Liver (tissue), 9 donors: ENCODE measurements around the gene IL1A. TPM values are rescaled to one million over a fixed set of nuclear protein-coding genes. Genes with fewer than 3 reads are reported as not detected.
A peak's percentile ranks its signal among the peaks of the same experiment; 100 is the strongest.

Experiments used
- DNase-seq: peaks from one replicate; pipeline ENCODE4 v3.0.0-alpha.2; 2017; ENCODE audit warnings: low spot score
- H3K27ac ChIP-seq, 2 donors: one replicate each; pipeline ENCODE4 v1.7.0; 2013; ENCODE audit warnings: inconsistent platforms in 2 of 2, low read length in 2 of 2, control low read depth in 1 of 2, low read depth in 1 of 2, mild to moderate bottlenecking in 1 of 2
- H3K27me3 ChIP-seq, 4 donors: one replicate each; pipeline versions ENCODE4 v1.6.1 to v1.7.0; 2013; ENCODE audit warnings: low read length in 3 of 4, inconsistent platforms in 1 of 4, mild to moderate bottlenecking in 1 of 4, moderate library complexity in 1 of 4; ENCODE audit not compliant: control insufficient read depth in 4 of 4, insufficient read depth in 4 of 4
- H3K36me3 ChIP-seq, 4 donors: one replicate each; pipeline versions ENCODE4 v1.6.1 to v1.7.0; 2013; ENCODE audit warnings: low read length in 3 of 4, mild to moderate bottlenecking in 3 of 4, low read depth in 1 of 4, moderate library complexity in 1 of 4; ENCODE audit not compliant: control insufficient read depth in 4 of 4, insufficient read depth in 3 of 4
- H3K4me1 ChIP-seq, 4 donors: one replicate each; pipeline versions ENCODE4 v1.6.1 to v1.7.0; 2013; ENCODE audit warnings: low read length in 3 of 4, mild to moderate bottlenecking in 3 of 4, moderate library complexity in 1 of 4; ENCODE audit not compliant: control insufficient read depth in 4 of 4, insufficient read depth in 4 of 4
- H3K4me3 ChIP-seq, 3 donors: one replicate each; pipeline versions ENCODE4 v1.6.1 to v1.7.0; 2013; ENCODE audit warnings: low read length in 3 of 3, control low read depth in 1 of 3, low read depth in 1 of 3, mild to moderate bottlenecking in 1 of 3
- H3K9ac ChIP-seq, 2 donors: one replicate each; pipeline ENCODE4 v1.7.0; 2013; ENCODE audit warnings: low read length in 2 of 2, mild to moderate bottlenecking in 2 of 2, moderate library complexity in 2 of 2, control low read depth in 1 of 2, low read depth in 1 of 2
- H3K9me3 ChIP-seq, 4 donors: one replicate each; pipeline versions ENCODE4 v1.6.1 to v1.7.0; 2013; ENCODE audit warnings: low read length in 3 of 4; ENCODE audit not compliant: control insufficient read depth in 4 of 4
- ATF3 ChIP-seq: IDR thresholded peaks from 2 replicates; pipeline ENCODE4 v1.6.1; 2016; ENCODE audit warnings: antibody characterized with exemption
- EGR1 ChIP-seq, 2 donors: IDR thresholded peaks; 2 replicates each; pipeline ENCODE4 v1.6.1; 2016 to 2018; ENCODE audit warnings: antibody characterized with exemption in 2 of 2, low read depth in 2 of 2
- FOXA1 ChIP-seq: IDR thresholded peaks from 2 replicates; pipeline ENCODE4 v1.6.1; 2016; ENCODE audit warnings: antibody characterized with exemption
- GABPA ChIP-seq, 2 donors: IDR thresholded peaks in 1 of 2; conservative IDR thresholded peaks in 1 of 2; 2 replicates each; pipeline ENCODE4 v1.6.1; 2016; ENCODE audit warnings: antibody characterized with exemption in 2 of 2, mild to moderate bottlenecking in 1 of 2, moderate library complexity in 1 of 2
- HNF4A ChIP-seq, 2 donors: conservative IDR thresholded peaks; 2 replicates each; pipeline ENCODE4 v1.6.1; 2016; ENCODE audit warnings: antibody characterized with exemption in 2 of 2, mild to moderate bottlenecking in 2 of 2
- HNF4G ChIP-seq: IDR thresholded peaks from 2 replicates; pipeline ENCODE4 v1.6.1; 2016; ENCODE audit warnings: antibody characterized with exemption
- JUND ChIP-seq, 2 donors: IDR thresholded peaks; 2 replicates each; pipeline ENCODE4 v1.6.1; 2016; ENCODE audit warnings: antibody characterized with exemption in 2 of 2
- NR2F2 ChIP-seq: IDR thresholded peaks from 2 replicates; pipeline ENCODE4 v1.6.1; 2016; ENCODE audit warnings: antibody characterized with exemption
- RAD21 ChIP-seq, 2 donors: IDR thresholded peaks; 2 replicates each; pipeline ENCODE4 v1.6.1; 2016; ENCODE audit warnings: antibody characterized with exemption in 2 of 2, mild to moderate bottlenecking in 2 of 2
- RXRA ChIP-seq, 2 donors: IDR thresholded peaks; 2 replicates each; pipeline ENCODE4 v1.6.1; 2017 to 2018; ENCODE audit warnings: antibody characterized with exemption in 2 of 2, mild to moderate bottlenecking in 1 of 2
- SP1 ChIP-seq: IDR thresholded peaks from 2 replicates; pipeline ENCODE4 v1.6.1; 2018; ENCODE audit warnings: antibody characterized with exemption, mild to moderate bottlenecking
- TAF1 ChIP-seq: conservative IDR thresholded peaks from 2 replicates; pipeline ENCODE4 v1.6.1; 2016; ENCODE audit warnings: antibody characterized with exemption, mild to moderate bottlenecking
- YY1 ChIP-seq: IDR thresholded peaks from 2 replicates; pipeline ENCODE4 v1.6.1; 2016; ENCODE audit warnings: antibody characterized with exemption, mild to moderate bottlenecking
- ZBTB33 ChIP-seq: IDR thresholded peaks from 2 replicates; pipeline ENCODE4 v1.6.1; 2016; ENCODE audit warnings: antibody characterized with exemption
- WGBS: extraction: QIAGEN DNeasy Blood & Tissue Kit; methylation state at CpG from one replicate; pipeline ENCODE4 v1.1.7; 2013; 5-methylcytosine and 5-hydroxymethylcytosine counted together
- polyA plus RNA-seq, 2 donors: library from polyadenylated mRNA; stranded (reverse) in 1 of 2; unstranded in 1 of 2; fragments of 200-250 nt in 1 of 2; fragments of >200 nt in 1 of 2; fragmentation: Nextera tagmentation in 1 of 2; extraction: Ambion mirVana in 1 of 2; gene quantifications; one replicate each; pipeline versions ENCODE4 v1.2.1 to v1.2.3, GENCODE V29; 2013 to 2015
- total RNA-seq, 2 donors: library from RNA; depleted of rRNA; stranded (reverse); fragments of >200 nt; gene quantifications; one replicate each; pipeline ENCODE4 v1.2.3, GENCODE V29; 2014
- TF ChIP-seq, protein P1 (sequence below): IDR thresholded peaks from 2 replicates; pipeline ENCODE4 v1.6.1; 2016; ENCODE audit warnings: antibody characterized with exemption
- donor health status: healthy.
- donor health status: healthy.
- donor health status: healthy.
- donor health status: healthy.
- donor health status: healthy.

Gene IL1A
- total and polyA plus RNA-seq, 4 donors, result 0.05 TPM; not detected in 3

DNA sequence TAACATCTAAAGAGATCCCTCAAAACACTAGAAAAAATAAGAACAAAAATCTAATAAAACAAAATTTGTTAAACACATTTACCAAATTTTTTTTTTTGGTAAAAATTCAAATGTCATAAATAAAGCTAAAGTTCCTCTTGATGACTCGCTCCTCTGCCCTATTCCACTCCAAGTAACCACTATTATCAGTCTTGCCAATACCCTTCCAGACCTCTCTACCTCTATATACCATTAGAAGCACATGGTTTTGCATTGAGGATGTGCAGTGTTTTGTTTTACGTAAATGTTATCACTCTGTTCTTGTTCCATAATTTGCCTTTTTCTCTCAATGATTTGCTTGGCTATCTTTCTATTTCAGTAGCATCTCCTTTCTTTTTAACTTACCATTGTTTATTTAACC, 41.4 kb upstream of the IL1A start:
- no peak for DNase-seq
- 93% methylated on average over 2 of the region's 2 CpGs for WGBS
- no peak overlapping the region for H3K4me3 ChIP-seq
- TF ChIP-seq HNF4G, result no peak
- TF ChIP-seq ATF3, result no peak
- no peak for TF ChIP-seq TAF1
- no peak for TF ChIP-seq NR2F2
- no peak for TF ChIP-seq YY1
- TF ChIP-seq GABPA (IDR thresholded peaks at IDR 0.05 in 1 of 2, conservative IDR thresholded peaks at IDR 0.05 in 1 of 2), result no peak
- H3K27me3 ChIP-seq, result no peaks in the 10 kb centered on the region
- no peak overlapping the region for H3K9ac ChIP-seq
- no peaks in the 10 kb centered on the region for H3K9me3 ChIP-seq
- no peak overlapping the region for H3K27ac ChIP-seq
- no peaks in the 10 kb centered on the region for H3K36me3 ChIP-seq
- H3K4me1 ChIP-seq, result peaks cover 4 to 22% (median 19%) of the 10 kb centered on the region in 4 donors

DNA sequence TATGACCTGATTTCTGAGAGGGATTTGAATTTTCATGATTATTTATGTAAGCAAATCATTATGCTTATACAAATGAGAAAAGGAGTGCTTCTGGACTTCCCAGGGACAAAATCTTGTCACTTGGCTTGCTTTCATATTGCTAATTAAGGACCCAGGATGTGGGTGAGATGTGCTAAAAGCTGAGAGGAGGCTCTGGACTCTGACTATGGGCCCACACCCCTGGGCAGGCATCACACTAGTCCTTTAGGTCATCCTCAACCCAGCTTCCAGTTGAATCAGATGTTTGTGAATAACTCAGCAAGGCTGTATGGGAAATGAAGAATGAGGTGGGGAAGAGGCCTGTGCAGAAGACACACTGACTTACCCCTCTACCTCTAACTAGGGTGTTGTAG, 40.4 kb upstream of the IL1A start:
- Histone ChIP-seq H3K36me3 (no peaks in the 10 kb centered on the region), H3K9ac (peak overlapping the region in 1 of 2 donors; percentile 1), H3K27ac (peak overlapping the region; percentile 78 to 95), H3K4me3 (peak overlapping the region in 1 of 3 donors; percentile 28), H3K4me1 (peaks cover 4 to 26% (median 23%) of the 10 kb centered on the region in 4 donors), H3K27me3 (no peaks in the 10 kb centered on the region), H3K9me3 (no peaks in the 10 kb centered on the region)
- TF ChIP-seq EGR1 (IDR thresholded peaks at IDR 0.05; ENCODE audit: low read depth in 2 of 2) (no peak), HNF4A (conservative IDR thresholded peaks at IDR 0.05) (no peak), ZBTB33 (no peak), JUND (IDR thresholded peaks at IDR 0.05) (no peak), FOXA1 (no peak), YY1 (no peak), TAF1 (no peak)
- TF ChIP-seq, protein P1, sequence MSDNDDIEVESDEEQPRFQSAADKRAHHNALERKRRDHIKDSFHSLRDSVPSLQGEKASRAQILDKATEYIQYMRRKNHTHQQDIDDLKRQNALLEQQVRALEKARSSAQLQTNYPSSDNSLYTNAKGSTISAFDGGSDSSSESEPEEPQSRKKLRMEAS, result no peak
- no peak for DNase-seq

DNA sequence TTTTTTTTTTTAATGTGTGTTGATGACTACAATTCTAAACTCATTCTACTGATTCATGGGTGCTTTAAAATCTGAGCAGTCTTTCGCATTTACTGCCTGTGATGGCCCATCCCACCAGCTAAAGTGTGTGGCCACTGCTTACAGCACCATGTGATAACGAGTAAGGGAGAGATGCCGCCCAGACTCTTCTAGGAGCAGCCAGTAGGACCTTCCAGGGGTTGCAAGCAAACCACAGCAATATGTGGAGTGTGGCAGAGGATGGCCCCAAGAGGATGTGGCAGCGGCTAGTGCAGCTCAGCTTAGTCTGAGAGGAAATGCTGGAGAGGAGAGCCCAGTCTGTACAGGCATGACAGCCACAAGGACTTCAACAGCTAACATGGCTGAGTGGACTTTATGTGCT, 37.4 kb upstream of the IL1A start:
- WGBS, result 88% methylated on average over 4 of the region's 4 CpGs
- no peak overlapping the region for H3K4me3 ChIP-seq
- no peak for DNase-seq
- H3K9me3 ChIP-seq, result no peaks in the 10 kb centered on the region
- peak overlapping the region; percentile 43 to 74 for H3K27ac ChIP-seq
- no peaks in the 10 kb centered on the region for H3K36me3 ChIP-seq
- no peak overlapping the region for H3K9ac ChIP-seq
- TF ChIP-seq RXRA (IDR thresholded peaks at IDR 0.05), result no peak
- TF ChIP-seq SP1, result no peak
- TF ChIP-seq, protein P1, result no peak
- no peak for TF ChIP-seq TAF1
- TF ChIP-seq JUND (IDR thresholded peaks at IDR 0.05), result no peak
- TF ChIP-seq YY1, result no peak
- no peak for TF ChIP-seq RAD21 (IDR thresholded peaks at IDR 0.05)
- TF ChIP-seq HNF4G, result no peak
- H3K27me3 ChIP-seq, result no peaks in the 10 kb centered on the region
- peaks cover 7 to 42% (median 36%) of the 10 kb centered on the region in 4 donors for H3K4me1 ChIP-seq
